HEK293 (cell line): ENCODE data around the gene PSEN2.
A peak's percentile ranks its signal among the peaks of the same experiment; 100 is the strongest.

Source experiments
- CTCF ChIA-PET: fragments of 350-600 bp; formaldehyde crosslinking; extraction: SDS; loops from one replicate; lab custom pipeline; 2021; ENCODE audit warnings: antibody characterized with exemption; lab: Yijun Ruan, JAX
- POLR2A ChIA-PET: fragments of 300-600 bp; formaldehyde crosslinking; extraction: SDS; loops from one replicate; lab custom pipeline; 2020; ENCODE audit warnings: antibody characterized with exemption, inconsistent platforms; lab: Yijun Ruan, JAX
- H3K27ac ChIP-seq: fragments of 200-500 bp; sonication (Bioruptor generic); 2 replicates; pipeline ENCODE4 v1.5.1; 2014; ENCODE audit warnings: low read depth, low read length, control low read depth, inconsistent platforms; ENCODE audit errors: extremely low read depth
- H3K36me3 ChIP-seq, 2 experiments: fragments of 200-500 bp in 1 of 2; sonication (Bioruptor generic) in 1 of 2; 1 replicate in 1 of 2; 2 replicates in 1 of 2; pipeline ENCODE4 v1.5.1; 2014 to 2017; ENCODE audit warnings: inconsistent platforms in 2 of 2, low read length in 2 of 2; ENCODE audit not compliant: control insufficient read depth in 2 of 2, insufficient read depth in 1 of 2
- H3K4me1 ChIP-seq: fragments of 200-500 bp; sonication (Bioruptor generic); 2 replicates; pipeline ENCODE4 v1.5.1; 2014; ENCODE audit warnings: mild to moderate bottlenecking, low read length, inconsistent platforms; ENCODE audit not compliant: control insufficient read depth, insufficient read depth
- H3K4me3 ChIP-seq: 2 replicates; pipeline ENCODE4 v1.5.1; 2011; ENCODE audit warnings: low read depth, mild to moderate bottlenecking, control low read depth, low read length, moderate library complexity
- H3K9me3 ChIP-seq: fragments of 200-500 bp; sonication (Bioruptor generic); 2 replicates; pipeline ENCODE4 v1.5.1; 2014; ENCODE audit warnings: low read depth, low read length, inconsistent platforms; ENCODE audit not compliant: control insufficient read depth, insufficient read depth
- GLIS2 ChIP-seq: fragments of 450-650 bp; formaldehyde crosslinking; IDR thresholded peaks from 2 replicates; pipeline ENCODE4 v1.5.1; 2016; ENCODE audit warnings: missing biosample characterization, missing genetic modification characterization
- KLF1 ChIP-seq: fragments of 450-650 bp; formaldehyde crosslinking; IDR thresholded peaks from 2 replicates; pipeline ENCODE4 v1.5.1; 2016; ENCODE audit warnings: missing biosample characterization, missing genetic modification characterization
- MZF1 ChIP-seq: fragments of 450-650 bp; formaldehyde crosslinking; IDR thresholded peaks from 2 replicates; pipeline ENCODE4 v1.5.1; 2017; ENCODE audit warnings: missing biosample characterization, missing genetic modification characterization, borderline replicate concordance
- PRDM1 ChIP-seq: fragments of 450-650 bp; formaldehyde crosslinking; IDR thresholded peaks from 2 replicates; pipeline ENCODE4; 2016; ENCODE audit warnings: missing biosample characterization, missing genetic modification characterization
- SP7 ChIP-seq: fragments of 450-650 bp; formaldehyde crosslinking; IDR thresholded peaks from 2 replicates; pipeline ENCODE4 v1.5.1; 2016; ENCODE audit warnings: missing biosample characterization, missing genetic modification characterization
- TSHZ1 ChIP-seq: fragments of 450-650 bp; formaldehyde crosslinking; IDR thresholded peaks from 2 replicates; pipeline ENCODE4 v1.5.1; 2016; ENCODE audit warnings: missing biosample characterization, missing genetic modification characterization, borderline replicate concordance
- WT1 ChIP-seq: fragments of 450-650 bp; formaldehyde crosslinking; IDR thresholded peaks from 2 replicates; pipeline ENCODE4 v1.5.1; 2016; ENCODE audit warnings: missing biosample characterization, missing genetic modification characterization
- YY1 ChIP-seq: fragments of 450-650 bp; formaldehyde crosslinking; IDR thresholded peaks from 2 replicates; pipeline ENCODE4 v1.5.1; 2018; ENCODE audit warnings: missing biosample characterization, missing genetic modification characterization
- ZBTB48 ChIP-seq: fragments of 450-650 bp; formaldehyde crosslinking; IDR thresholded peaks from 2 replicates; pipeline ENCODE4 v1.5.1; 2016; ENCODE audit warnings: missing biosample characterization, missing genetic modification characterization
- ZNF138 ChIP-seq: fragments of 450-650 bp; formaldehyde crosslinking; IDR thresholded peaks from 2 replicates; pipeline ENCODE4 v1.5.1; 2016; ENCODE audit warnings: missing biosample characterization, missing genetic modification characterization, borderline replicate concordance
- ZNF174 ChIP-seq: fragments of 450-650 bp; formaldehyde crosslinking; IDR thresholded peaks from 2 replicates; pipeline ENCODE4 v1.5.0; 2017; ENCODE audit warnings: missing biosample characterization, mild to moderate bottlenecking, missing genetic modification characterization
- ZNF221 ChIP-seq: fragments of 450-650 bp; formaldehyde crosslinking; IDR thresholded peaks from 2 replicates; pipeline ENCODE4 v1.5.1; 2017; ENCODE audit warnings: missing biosample characterization, missing genetic modification characterization, borderline replicate concordance
- ZNF24 ChIP-seq: fragments of 450-650 bp; formaldehyde crosslinking; IDR thresholded peaks from 2 replicates; pipeline ENCODE4 v1.5.1; 2016; ENCODE audit warnings: missing biosample characterization, missing genetic modification characterization
- ZNF341 ChIP-seq: fragments of 450-650 bp; formaldehyde crosslinking; IDR thresholded peaks from 2 replicates; pipeline ENCODE4; 2016; ENCODE audit warnings: low read depth, missing biosample characterization, missing genetic modification characterization
- ZNF37A ChIP-seq: fragments of 450-650 bp; IDR thresholded peaks from 2 replicates; pipeline ENCODE4 v1.5.1; 2018; ENCODE audit warnings: missing biosample characterization, missing genetic modification characterization
- ZNF394 ChIP-seq: fragments of 450-650 bp; formaldehyde crosslinking; IDR thresholded peaks from 2 replicates; pipeline ENCODE4 v1.5.1; 2016; ENCODE audit warnings: missing biosample characterization, missing genetic modification characterization, mild to moderate bottlenecking, moderate library complexity, borderline replicate concordance
- ZNF449 ChIP-seq: fragments of 450-650 bp; formaldehyde crosslinking; IDR thresholded peaks from 2 replicates; pipeline ENCODE4 v1.5.1; 2017; ENCODE audit warnings: missing biosample characterization, mild to moderate bottlenecking, missing genetic modification characterization, moderate library complexity
- ZNF530 ChIP-seq: fragments of 450-650 bp; formaldehyde crosslinking; IDR thresholded peaks from 2 replicates; pipeline ENCODE4 v1.5.1; 2016; ENCODE audit warnings: low read depth, missing biosample characterization, missing genetic modification characterization
- ZNF596 ChIP-seq: fragments of 450-650 bp; IDR thresholded peaks from 2 replicates; pipeline ENCODE4 v1.5.0; 2018; ENCODE audit warnings: missing biosample characterization, mild to moderate bottlenecking, missing genetic modification characterization, moderate library complexity
- ZNF664 ChIP-seq: fragments of 450-650 bp; formaldehyde crosslinking; IDR thresholded peaks from 2 replicates; pipeline ENCODE4 v1.5.1; 2016; ENCODE audit warnings: missing biosample characterization, missing genetic modification characterization
- TF ChIP-seq, protein P1 (sequence below): fragments of 450-650 bp; formaldehyde crosslinking; IDR thresholded peaks from 2 replicates; pipeline ENCODE4 v1.5.1; 2016; ENCODE audit warnings: missing biosample characterization, missing genetic modification characterization
- TF ChIP-seq, protein P2 (sequence below): fragments of 450-650 bp; formaldehyde crosslinking; IDR thresholded peaks from 2 replicates; pipeline ENCODE4 v1.5.1; 2016; ENCODE audit warnings: missing biosample characterization, missing genetic modification characterization
- TF ChIP-seq, protein P3 (sequence below): fragments of 450-650 bp; formaldehyde crosslinking; IDR thresholded peaks from 2 replicates; pipeline ENCODE4 v1.5.1; 2016; ENCODE audit warnings: missing biosample characterization, missing genetic modification characterization

PSEN2 gene

GRCh38 chr1:226827458-226827857 lies 43.0 kb upstream of the PSEN2 start:
- TF ChIP-seq ZBTB48 (tag by site-specific recombination) (no peak), ZNF394 (no peak), KLF1 (tag by site-specific recombination) (peak; percentile 64), WT1 (tag by site-specific recombination) (no peak), ZNF24 (tag by site-specific recombination) (no peak), ZNF341 (tag by site-specific recombination) (no peak), ZNF664 (no peak), ZNF174 (no peak), YY1 (tag by site-specific recombination) (no peak)
- ChIA-PET POLR2A (interaction anchor here (1.0 kb wide), 1 partner anchor 64 kb away, joined by 4 read pairs; no protein-coding TSS in a partner anchor), CTCF (interaction anchor here (0.5 to 8.1 kb wide), 14 partner anchors 14 to 616 kb away, joined by 3 to 155 read pairs (median 4); partner anchors contain the start of gene ITPKB)
- 0 out of 2 replicates have a peak overlapping the region, but pooled peaks have one; percentile 37 for H3K27ac ChIP-seq
- H3K9me3 ChIP-seq = no peaks in the 10 kb centered on the region
- H3K4me3 ChIP-seq = no peak overlapping the region
- H3K36me3 ChIP-seq = no peaks in the 10 kb centered on the region
- H3K4me1 ChIP-seq = no peaks in the 10 kb centered on the region

GRCh38 chr1:226827968-226828513 lies 42.4 kb upstream of the PSEN2 start:
- H3K4me1 ChIP-seq = no peaks in the 10 kb centered on the region
- POLR2A ChIA-PET = interaction anchor here (1.0 kb wide), 1 partner anchor 64 kb away, joined by 4 read pairs; no protein-coding TSS in a partner anchor
- H3K27ac ChIP-seq = 0 out of 2 replicates have a peak overlapping the region, but pooled peaks have one; percentile 37
- H3K36me3 ChIP-seq = no peaks in the 10 kb centered on the region
- no peaks in the 10 kb centered on the region for H3K9me3 ChIP-seq
- H3K4me3 ChIP-seq = no peak overlapping the region
- CTCF ChIA-PET = interaction anchor here (0.5 to 8.1 kb wide), 20 partner anchors 12 to 615 kb away, joined by 3 to 155 read pairs (median 4); no protein-coding TSS in a partner anchor
- TF ChIP-seq MZF1 (tag by site-specific recombination) (no peak), KLF1 (tag by site-specific recombination) (peak; percentile 71), WT1 (tag by site-specific recombination) (peak; percentile 58), ZNF449 (tag by site-specific recombination) (peak; percentile 81), ZNF596 (tag by site-specific recombination) (peak; percentile 47; the same call in 1 of the 2 replicates), SP7 (peak; percentile 87), ZNF530 (tag by site-specific recombination) (no peak), ZNF341 (tag by site-specific recombination) (no peak; the same call in 1 of the 2 replicates), TSHZ1 (tag by site-specific recombination) (no peak), PRDM1 (tag by site-specific recombination) (no peak), GLIS2 (peak; percentile 90), ZNF37A (tag by site-specific recombination) (no peak), ZNF138 (no peak), ZNF221 (tag by site-specific recombination) (no peak)
- TF ChIP-seq, protein P1, sequence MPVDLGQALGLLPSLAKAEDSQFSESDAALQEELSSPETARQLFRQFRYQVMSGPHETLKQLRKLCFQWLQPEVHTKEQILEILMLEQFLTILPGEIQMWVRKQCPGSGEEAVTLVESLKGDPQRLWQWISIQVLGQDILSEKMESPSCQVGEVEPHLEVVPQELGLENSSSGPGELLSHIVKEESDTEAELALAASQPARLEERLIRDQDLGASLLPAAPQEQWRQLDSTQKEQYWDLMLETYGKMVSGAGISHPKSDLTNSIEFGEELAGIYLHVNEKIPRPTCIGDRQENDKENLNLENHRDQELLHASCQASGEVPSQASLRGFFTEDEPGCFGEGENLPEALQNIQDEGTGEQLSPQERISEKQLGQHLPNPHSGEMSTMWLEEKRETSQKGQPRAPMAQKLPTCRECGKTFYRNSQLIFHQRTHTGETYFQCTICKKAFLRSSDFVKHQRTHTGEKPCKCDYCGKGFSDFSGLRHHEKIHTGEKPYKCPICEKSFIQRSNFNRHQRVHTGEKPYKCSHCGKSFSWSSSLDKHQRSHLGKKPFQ (tag by site-specific recombination) = 0 out of 2 replicates have a peak, but pooled peaks have one; percentile 26
- TF ChIP-seq, protein P2, sequence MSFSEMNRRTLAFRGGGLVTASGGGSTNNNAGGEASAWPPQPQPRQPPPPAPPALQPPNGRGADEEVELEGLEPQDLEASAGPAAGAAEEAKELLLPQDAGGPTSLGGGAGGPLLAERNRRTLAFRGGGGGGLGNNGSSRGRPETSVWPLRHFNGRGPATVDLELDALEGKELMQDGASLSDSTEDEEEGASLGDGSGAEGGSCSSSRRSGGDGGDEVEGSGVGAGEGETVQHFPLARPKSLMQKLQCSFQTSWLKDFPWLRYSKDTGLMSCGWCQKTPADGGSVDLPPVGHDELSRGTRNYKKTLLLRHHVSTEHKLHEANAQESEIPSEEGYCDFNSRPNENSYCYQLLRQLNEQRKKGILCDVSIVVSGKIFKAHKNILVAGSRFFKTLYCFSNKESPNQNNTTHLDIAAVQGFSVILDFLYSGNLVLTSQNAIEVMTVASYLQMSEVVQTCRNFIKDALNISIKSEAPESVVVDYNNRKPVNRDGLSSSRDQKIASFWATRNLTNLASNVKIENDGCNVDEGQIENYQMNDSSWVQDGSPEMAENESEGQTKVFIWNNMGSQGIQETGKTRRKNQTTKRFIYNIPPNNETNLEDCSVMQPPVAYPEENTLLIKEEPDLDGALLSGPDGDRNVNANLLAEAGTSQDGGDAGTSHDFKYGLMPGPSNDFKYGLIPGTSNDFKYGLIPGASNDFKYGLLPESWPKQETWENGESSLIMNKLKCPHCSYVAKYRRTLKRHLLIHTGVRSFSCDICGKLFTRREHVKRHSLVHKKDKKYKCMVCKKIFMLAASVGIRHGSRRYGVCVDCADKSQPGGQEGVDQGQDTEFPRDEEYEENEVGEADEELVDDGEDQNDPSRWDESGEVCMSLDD = no peak
- TF ChIP-seq, protein P3, sequence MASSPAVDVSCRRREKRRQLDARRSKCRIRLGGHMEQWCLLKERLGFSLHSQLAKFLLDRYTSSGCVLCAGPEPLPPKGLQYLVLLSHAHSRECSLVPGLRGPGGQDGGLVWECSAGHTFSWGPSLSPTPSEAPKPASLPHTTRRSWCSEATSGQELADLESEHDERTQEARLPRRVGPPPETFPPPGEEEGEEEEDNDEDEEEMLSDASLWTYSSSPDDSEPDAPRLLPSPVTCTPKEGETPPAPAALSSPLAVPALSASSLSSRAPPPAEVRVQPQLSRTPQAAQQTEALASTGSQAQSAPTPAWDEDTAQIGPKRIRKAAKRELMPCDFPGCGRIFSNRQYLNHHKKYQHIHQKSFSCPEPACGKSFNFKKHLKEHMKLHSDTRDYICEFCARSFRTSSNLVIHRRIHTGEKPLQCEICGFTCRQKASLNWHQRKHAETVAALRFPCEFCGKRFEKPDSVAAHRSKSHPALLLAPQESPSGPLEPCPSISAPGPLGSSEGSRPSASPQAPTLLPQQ (tag by site-specific recombination) = peak; percentile 63; the same call in 1 of the 2 replicates
